ENCODE results near the gene GTPBP3.

The GTPBP3 gene

GRCh38 chr19:17390665-17391370 is 53.5 kb downstream of the GTPBP3 start:
- DNase-seq, result no peak

- no peak for DNase-seq
These were observed 54.2 kb downstream of the GTPBP3 start for GRCh38 chr19:17391371-17392151.

Data from NK-92 treated with Interleukin-12 subunit alpha and Interleukin-12 subunit beta, amount 100 ng/mL, for 24 hours (cell line).